ENCODE data around the gene MACROD2. TPM values are rescaled to one million over a fixed set of nuclear protein-coding genes. Genes with fewer than 3 reads are reported as not detected.

Gene MACROD2
- total RNA-seq, 1 experiment from 2014 or later, result 1.6 TPM

- Histone ChIP-seq H2AFZ (ENCODE audit: low read length) (no peak overlapping the region), H2BK12ac (ENCODE audit: insufficient read length, low read depth, low read length) (no peak overlapping the region), H3K27me3 (ENCODE audit: insufficient read depth, low read length) (no peaks in the 10 kb centered on the region), H2BK5ac (ENCODE audit: insufficient read length, low read length) (no peak overlapping the region), H4K8ac (replicated peaks; ENCODE audit: insufficient read length, low read depth, low read length) (no peak overlapping the region), H3K79me1 (ENCODE audit: insufficient read depth, low read depth, low read length, poor library complexity, severe bottlenecking) (no peaks in the 10 kb centered on the region), H3K9ac (ENCODE audit: extremely low read depth, insufficient read length, low read length) (no peak overlapping the region), H4K5ac (ENCODE audit: insufficient read length, low read depth, low read length) (no peak overlapping the region), H4K91ac (ENCODE audit: insufficient read length, low read depth, low read length) (no peak overlapping the region), H3K23ac (ENCODE audit: insufficient read length, low read depth, low read length) (no peak overlapping the region), H3K18ac (ENCODE audit: insufficient read length, low read depth, low read length) (no peak overlapping the region), H2AK5ac (ENCODE audit: insufficient read length, low read length) (no peak overlapping the region), H3K14ac (ENCODE audit: insufficient read depth, low read length) (no peak overlapping the region), H3K4ac (ENCODE audit: low read depth, low read length) (no peak overlapping the region), H4K20me1 (ENCODE audit: control insufficient read depth, insufficient read depth, insufficient read length) (no peaks in the 10 kb centered on the region), H2BK120ac (ENCODE audit: low read depth, low read length, poor library complexity, severe bottlenecking) (no peak overlapping the region), H2BK15ac (ENCODE audit: low read depth, low read length) (no peak overlapping the region), H3K23me2 (ENCODE audit: insufficient read length, low read depth, low read length, poor library complexity, severe bottlenecking) (no peaks in the 10 kb centered on the region), H2BK20ac (ENCODE audit: low read depth, low read length, poor library complexity, severe bottlenecking) (no peak overlapping the region), H3K4me1 (ENCODE audit: insufficient read depth, low read length) (no peaks in the 10 kb centered on the region; the same call in 1 of the 2 replicates), H3K9me3 (ENCODE audit: control insufficient read depth, low read depth, low read length) (no peaks in the 10 kb centered on the region), H3K56ac (ENCODE audit: insufficient read length, low read depth, low read length) (no peak overlapping the region), H3K27ac (ENCODE audit: insufficient read length, low read depth, low read length) (no peak overlapping the region), H3K79me2 (ENCODE audit: insufficient read depth, low read length) (no peaks in the 10 kb centered on the region), H3T11ph (ENCODE audit: low read length) (no peak overlapping the region), H3K4me2 (ENCODE audit: insufficient read depth, insufficient read length, low read length) (no peak overlapping the region)
- TF ChIP-seq CTCF (conservative IDR thresholded peaks at IDR 0.05), result no peak
- DNase-seq, result no peak
- Mint-ChIP-seq H3K4me3 (no peak overlapping the region), H3K27me3 (ENCODE audit: low read depth) (no peaks in the 10 kb centered on the region), H3K36me3 (ENCODE audit: insufficient read depth in 1 of 3, low read depth in 3 of 3) (no peaks in the 10 kb centered on the region), H3K4me1 (peaks cover 0 to 2% of the 10 kb centered on the region in 2 experiments; a peak in 2 of 4 replicates), H3K27ac (no peak overlapping the region), H3K9me3 (no peaks in the 10 kb centered on the region)
- WGBS (ENCODE audit: extremely low coverage, insufficient read length, low lambda C conversion rate), result no CpG with 5 or more reads among the region's 1 CpG
These were observed 608.8 kb downstream of the MACROD2 start for GRCh38 chr20:14604143-14604542.

All from H9 (cell line).